ENCODE results near the gene P2RX4. TPM values are rescaled to one million over a fixed set of nuclear protein-coding genes. Genes with fewer than 3 reads are reported as not detected.
"Not testable (repeated sequence)": the region's sequence is repeated elsewhere in the genome, so short reads cannot be mapped to it uniquely, and the experiment has no call there.

P2RX4 gene
- total and polyA plus RNA-seq, 7 experiments from 2014 or later, result 34.1 to 56.9 (median 42.0) TPM

DNA sequence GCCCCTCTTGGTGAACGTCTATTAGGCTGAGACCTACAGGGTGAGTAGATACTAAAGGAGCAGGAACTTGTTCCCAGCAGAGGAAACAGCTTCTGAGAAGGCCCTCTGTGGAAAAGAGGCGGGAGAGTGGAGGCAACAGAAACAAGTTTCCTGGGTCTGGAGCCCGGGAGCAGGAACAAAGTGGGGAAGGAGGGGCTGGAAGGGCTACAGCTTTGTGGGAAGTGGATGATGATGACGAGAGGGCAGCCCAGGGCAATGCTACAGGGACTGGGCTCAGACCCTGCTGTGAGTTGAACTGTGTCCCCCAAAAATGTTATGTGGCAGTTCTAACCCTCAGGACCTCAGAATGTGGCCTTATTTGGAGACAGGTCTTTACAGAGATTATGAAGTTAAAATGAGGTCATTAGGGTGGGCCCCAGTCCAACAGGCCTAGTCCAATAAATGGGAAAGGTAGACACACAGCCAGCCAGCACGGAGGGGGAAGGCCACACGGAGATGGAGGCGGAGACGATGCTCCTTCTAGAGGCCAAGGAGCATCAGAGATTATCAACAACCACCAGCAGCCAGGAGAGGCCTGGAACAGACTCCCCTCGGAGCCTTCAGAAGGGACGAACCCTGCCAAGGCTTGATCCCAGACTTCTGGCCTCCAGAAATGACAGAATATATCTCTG lies 72.3 kb downstream of the P2RX4 start:
- POLR2A ChIA-PET, result no interaction called here
- no peak overlapping the region for H3K27ac ChIP-seq (ENCODE audit: low read depth, low read length)

DNA sequence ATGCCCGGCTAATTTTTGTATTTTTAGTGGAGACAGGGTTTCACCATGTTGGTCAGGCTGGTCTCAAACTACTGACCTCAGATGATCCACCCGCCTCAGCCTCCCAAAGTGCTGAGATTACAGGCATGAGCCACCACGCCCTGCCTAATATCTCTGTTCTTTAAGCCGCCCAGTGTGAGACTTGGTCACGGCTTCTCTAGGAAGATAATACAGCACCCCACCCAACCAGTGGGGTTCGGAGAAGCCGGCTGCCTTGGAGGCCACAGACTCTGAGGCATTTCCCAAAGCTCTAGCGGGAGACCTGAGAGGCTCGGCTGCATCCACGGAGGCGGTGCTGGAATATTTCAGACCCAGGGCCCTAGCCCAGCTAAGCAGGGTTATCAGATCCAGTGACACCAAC lies 73.0 kb downstream of the P2RX4 start:
- H3K4me3 ChIP-seq (ENCODE audit: low read length); H3K9me3 Mint-ChIP-seq; H3K4me1 ChIP-seq (ENCODE audit: control insufficient read depth in 2 of 2, insufficient read depth in 2 of 2, low read length in 2 of 2); intact Hi-C loops (cut with micrococcal nuclease); H3K4me3 Mint-ChIP-seq; ATAC-seq; H3K4me1 Mint-ChIP-seq; POLR2A ChIA-PET; H3K27me3 ChIP-seq (ENCODE audit: control insufficient read depth in 2 of 2, insufficient read depth in 2 of 2, low read length in 2 of 2); H3K36me3 ChIP-seq (ENCODE audit: control insufficient read depth in 2 of 3, insufficient read depth in 3 of 3, low read length in 3 of 3); H3K27ac ChIP-seq (ENCODE audit: low read depth, low read length); CTCF ChIA-PET; H3K27ac Mint-ChIP-seq; H3K27me3 Mint-ChIP-seq; DNase-seq; H3K9me3 ChIP-seq (ENCODE audit: control insufficient read depth in 2 of 3, low read length in 3 of 3): not testable (repeated sequence)
- H3K36me3 Mint-ChIP-seq, result peaks cover 0 to 18% (median 0%) of the 10 kb centered on the region in 5 donors

More for the DNA sequence above, 72.3 kb downstream of the P2RX4 start:
- intact Hi-C loops (cut with micrococcal nuclease), result no loop called here
- Mint-ChIP-seq H3K4me3 (no peak overlapping the region), H3K27ac (peak overlapping the region in 2 of 9 donors; percentile 26 to 29), H3K36me3 (peaks cover 0 to 18% (median 3%) of the 10 kb centered on the region in 5 donors), H3K9me3 (no peaks in the 10 kb centered on the region), H3K4me1 (peaks cover 0 to 6% (median 0%) of the 10 kb centered on the region in 7 donors), H3K27me3 (no peaks in the 10 kb centered on the region)
- Histone ChIP-seq H3K4me1 (ENCODE audit: control insufficient read depth in 2 of 2, insufficient read depth in 2 of 2, low read length in 2 of 2) (no peaks in the 10 kb centered on the region), H3K36me3 (ENCODE audit: control insufficient read depth in 2 of 3, insufficient read depth in 3 of 3, low read length in 3 of 3) (peaks cover 0 to 8% (median 0%) of the 10 kb centered on the region in 3 experiments), H3K27me3 (ENCODE audit: control insufficient read depth in 2 of 2, insufficient read depth in 2 of 2, low read length in 2 of 2) (no peaks in the 10 kb centered on the region), H3K9me3 (ENCODE audit: control insufficient read depth in 2 of 3, low read length in 3 of 3) (no peaks in the 10 kb centered on the region), H3K4me3 (ENCODE audit: low read length) (no peak overlapping the region)
- DNase-seq (no peak), ATAC-seq (no peak)
- CTCF ChIA-PET, result no interaction called here

DNA sequence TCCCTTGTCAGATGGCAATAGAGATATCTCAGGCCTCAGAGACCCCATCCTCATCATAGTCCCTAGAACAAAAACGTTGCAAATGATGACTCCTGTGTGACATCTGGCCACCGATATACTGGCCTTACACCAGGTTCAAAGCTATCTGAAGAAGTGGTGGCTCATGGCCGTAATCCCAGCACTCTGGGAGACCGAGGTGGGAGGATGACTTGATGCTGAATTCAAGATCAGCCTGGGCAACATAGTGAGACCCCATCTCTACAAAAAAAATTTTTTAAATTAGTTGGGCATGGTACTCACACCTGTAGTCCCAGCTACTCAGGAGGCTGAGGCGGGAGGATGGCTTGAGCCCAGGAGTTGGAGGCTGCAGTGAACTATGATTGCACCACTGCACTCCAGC lies 73.5 kb downstream of the P2RX4 start:
- intact Hi-C loops (cut with micrococcal nuclease), result no loop called here
- Mint-ChIP-seq H3K36me3 (peaks cover 0 to 14% (median 0%) of the 10 kb centered on the region in 5 donors), H3K4me1 (peaks cover 0 to 5% (median 0%) of the 10 kb centered on the region in 7 donors), H3K4me3 (no peak overlapping the region), H3K9me3 (no peaks in the 10 kb centered on the region), H3K27me3 (no peaks in the 10 kb centered on the region), H3K27ac (no peak overlapping the region)
- DNase-seq (no peak), ATAC-seq (no peak)
- Histone ChIP-seq H3K4me3 (ENCODE audit: low read length) (no peak overlapping the region), H3K9me3 (ENCODE audit: control insufficient read depth in 2 of 3, low read length in 3 of 3) (no peaks in the 10 kb centered on the region), H3K4me1 (ENCODE audit: control insufficient read depth in 2 of 2, insufficient read depth in 2 of 2, low read length in 2 of 2) (no peaks in the 10 kb centered on the region), H3K36me3 (ENCODE audit: control insufficient read depth in 2 of 3, insufficient read depth in 3 of 3, low read length in 3 of 3) (peaks cover 0 to 8% (median 0%) of the 10 kb centered on the region in 3 experiments), H3K27ac (ENCODE audit: low read depth, low read length) (no peak overlapping the region), H3K27me3 (ENCODE audit: control insufficient read depth in 2 of 2, insufficient read depth in 2 of 2, low read length in 2 of 2) (no peaks in the 10 kb centered on the region)
- ChIA-PET CTCF (no interaction called here), POLR2A (no interaction called here)

Other genes starting within 250 kb of the P2RX4 start
- gene HNF1A, start 231.6 kb upstream of the P2RX4 start, total RNA-seq, result not detected
- not detected for gene HNF1A, start 231.6 kb upstream of the P2RX4 start, polyA plus RNA-seq
- 10 to 100 TPM; 11.8 to 24.2 (median 17.5) TPM for gene C12orf43, start 193.6 kb upstream of the P2RX4 start, total RNA-seq
- gene C12orf43, start 193.6 kb upstream of the P2RX4 start, polyA plus RNA-seq, result 10 to 100 TPM; 18.8 to 22.2 TPM
- 10 to 100 TPM in 2 of 5 experiments, 1 to 10 TPM in 3; 2.7 to 19.4 (median 4.3) TPM for gene OASL, start 170.9 kb upstream of the P2RX4 start, total RNA-seq
- gene OASL, start 170.9 kb upstream of the P2RX4 start, polyA plus RNA-seq, result 1 to 10 TPM; 1.2 to 2.8 TPM
- 10 to 100 TPM in 1 of 5 experiments, 1 to 10 TPM in 4; 4.1 to 14.7 (median 6.3) TPM for gene P2RX7, start 77.3 kb upstream of the P2RX4 start, total RNA-seq
- 1 to 10 TPM; 2.0 to 5.1 TPM for gene P2RX7, start 77.3 kb upstream of the P2RX4 start, polyA plus RNA-seq
- 10 to 100 TPM; 15.5 to 38.7 (median 18.1) TPM for gene CAMKK2, start 86.6 kb downstream of the P2RX4 start, total RNA-seq
- gene CAMKK2, start 86.6 kb downstream of the P2RX4 start, polyA plus RNA-seq, result 10 to 100 TPM; 13.9 to 14.6 TPM
- 100 to 1,000 TPM; 114 to 148 (median 141) TPM for gene ANAPC5, start 142.3 kb downstream of the P2RX4 start, total RNA-seq
- 100 to 1,000 TPM in 1 of 2 donors, 10 to 100 TPM in 1; 88.1 to 172 TPM for gene ANAPC5, start 142.3 kb downstream of the P2RX4 start, polyA plus RNA-seq
- 10 to 100 TPM; 61.1 to 98.4 (median 81.7) TPM for gene RNF34, start 190.0 kb downstream of the P2RX4 start, total RNA-seq
- gene RNF34, start 190.0 kb downstream of the P2RX4 start, polyA plus RNA-seq, result 10 to 100 TPM; 42.5 to 74.4 TPM

All from naive thymus-derived CD4-positive, alpha-beta T cell (primary cell).